ENCODE results near the gene LAMC2.

DNA sequence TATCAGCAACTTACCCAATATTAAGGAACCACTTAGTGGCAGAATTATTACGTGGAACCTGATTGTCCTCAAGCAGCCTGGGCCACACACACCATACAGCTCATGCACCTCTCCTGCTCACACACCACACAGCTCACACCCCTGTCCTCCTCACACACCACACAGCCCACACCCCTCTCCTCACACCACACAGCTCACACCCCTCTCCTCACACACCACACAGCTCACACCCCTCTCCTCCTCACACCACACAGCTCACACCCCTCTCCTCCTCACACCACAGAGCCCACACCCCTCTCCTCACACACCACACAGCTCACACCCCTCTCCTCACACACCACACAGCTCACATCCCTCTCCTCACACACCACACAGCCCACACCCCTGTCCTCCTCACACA lies 36.8 kb upstream of the LAMC2 start:
- no peak for TF ChIP-seq POLR2A (IDR thresholded peaks at IDR 0.05; ENCODE audit: control extremely low read depth in 1 of 2, low read depth in 2 of 2, low read length in 2 of 2)
- TF ChIP-seq GABPA (IDR thresholded peaks at IDR 0.05; ENCODE audit: borderline replicate concordance, insufficient read depth, low read length): no peak
- TF ChIP-seq EP300 (IDR thresholded peaks at IDR 0.05; ENCODE audit: borderline replicate concordance in 1 of 2, low read depth in 2 of 2, low read length in 2 of 2): no peak
- TF ChIP-seq, protein P1, sequence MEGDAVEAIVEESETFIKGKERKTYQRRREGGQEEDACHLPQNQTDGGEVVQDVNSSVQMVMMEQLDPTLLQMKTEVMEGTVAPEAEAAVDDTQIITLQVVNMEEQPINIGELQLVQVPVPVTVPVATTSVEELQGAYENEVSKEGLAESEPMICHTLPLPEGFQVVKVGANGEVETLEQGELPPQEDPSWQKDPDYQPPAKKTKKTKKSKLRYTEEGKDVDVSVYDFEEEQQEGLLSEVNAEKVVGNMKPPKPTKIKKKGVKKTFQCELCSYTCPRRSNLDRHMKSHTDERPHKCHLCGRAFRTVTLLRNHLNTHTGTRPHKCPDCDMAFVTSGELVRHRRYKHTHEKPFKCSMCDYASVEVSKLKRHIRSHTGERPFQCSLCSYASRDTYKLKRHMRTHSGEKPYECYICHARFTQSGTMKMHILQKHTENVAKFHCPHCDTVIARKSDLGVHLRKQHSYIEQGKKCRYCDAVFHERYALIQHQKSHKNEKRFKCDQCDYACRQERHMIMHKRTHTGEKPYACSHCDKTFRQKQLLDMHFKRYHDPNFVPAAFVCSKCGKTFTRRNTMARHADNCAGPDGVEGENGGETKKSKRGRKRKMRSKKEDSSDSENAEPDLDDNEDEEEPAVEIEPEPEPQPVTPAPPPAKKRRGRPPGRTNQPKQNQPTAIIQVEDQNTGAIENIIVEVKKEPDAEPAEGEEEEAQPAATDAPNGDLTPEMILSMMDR (IDR thresholded peaks at IDR 0.05; ENCODE audit: control extremely low read depth in 1 of 3, insufficient read depth in 1 of 3, low read depth in 1 of 3, low read length in 3 of 3): no peak
- TF ChIP-seq, protein P2, sequence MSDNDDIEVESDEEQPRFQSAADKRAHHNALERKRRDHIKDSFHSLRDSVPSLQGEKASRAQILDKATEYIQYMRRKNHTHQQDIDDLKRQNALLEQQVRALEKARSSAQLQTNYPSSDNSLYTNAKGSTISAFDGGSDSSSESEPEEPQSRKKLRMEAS (IDR thresholded peaks at IDR 0.05): no peak
- no peak for TF ChIP-seq POLR2AphosphoS5 (IDR thresholded peaks at IDR 0.05; ENCODE audit: low read depth, low read length)
- no peak for TF ChIP-seq EZH2 (IDR thresholded peaks at IDR 0.05; ENCODE audit: low read depth, low read length, severe bottlenecking)
- TF ChIP-seq NANOG (IDR thresholded peaks at IDR 0.05; ENCODE audit: insufficient read depth, low read depth, low read length, poor library complexity, severe bottlenecking): no peak
- TF ChIP-seq, protein P3, sequence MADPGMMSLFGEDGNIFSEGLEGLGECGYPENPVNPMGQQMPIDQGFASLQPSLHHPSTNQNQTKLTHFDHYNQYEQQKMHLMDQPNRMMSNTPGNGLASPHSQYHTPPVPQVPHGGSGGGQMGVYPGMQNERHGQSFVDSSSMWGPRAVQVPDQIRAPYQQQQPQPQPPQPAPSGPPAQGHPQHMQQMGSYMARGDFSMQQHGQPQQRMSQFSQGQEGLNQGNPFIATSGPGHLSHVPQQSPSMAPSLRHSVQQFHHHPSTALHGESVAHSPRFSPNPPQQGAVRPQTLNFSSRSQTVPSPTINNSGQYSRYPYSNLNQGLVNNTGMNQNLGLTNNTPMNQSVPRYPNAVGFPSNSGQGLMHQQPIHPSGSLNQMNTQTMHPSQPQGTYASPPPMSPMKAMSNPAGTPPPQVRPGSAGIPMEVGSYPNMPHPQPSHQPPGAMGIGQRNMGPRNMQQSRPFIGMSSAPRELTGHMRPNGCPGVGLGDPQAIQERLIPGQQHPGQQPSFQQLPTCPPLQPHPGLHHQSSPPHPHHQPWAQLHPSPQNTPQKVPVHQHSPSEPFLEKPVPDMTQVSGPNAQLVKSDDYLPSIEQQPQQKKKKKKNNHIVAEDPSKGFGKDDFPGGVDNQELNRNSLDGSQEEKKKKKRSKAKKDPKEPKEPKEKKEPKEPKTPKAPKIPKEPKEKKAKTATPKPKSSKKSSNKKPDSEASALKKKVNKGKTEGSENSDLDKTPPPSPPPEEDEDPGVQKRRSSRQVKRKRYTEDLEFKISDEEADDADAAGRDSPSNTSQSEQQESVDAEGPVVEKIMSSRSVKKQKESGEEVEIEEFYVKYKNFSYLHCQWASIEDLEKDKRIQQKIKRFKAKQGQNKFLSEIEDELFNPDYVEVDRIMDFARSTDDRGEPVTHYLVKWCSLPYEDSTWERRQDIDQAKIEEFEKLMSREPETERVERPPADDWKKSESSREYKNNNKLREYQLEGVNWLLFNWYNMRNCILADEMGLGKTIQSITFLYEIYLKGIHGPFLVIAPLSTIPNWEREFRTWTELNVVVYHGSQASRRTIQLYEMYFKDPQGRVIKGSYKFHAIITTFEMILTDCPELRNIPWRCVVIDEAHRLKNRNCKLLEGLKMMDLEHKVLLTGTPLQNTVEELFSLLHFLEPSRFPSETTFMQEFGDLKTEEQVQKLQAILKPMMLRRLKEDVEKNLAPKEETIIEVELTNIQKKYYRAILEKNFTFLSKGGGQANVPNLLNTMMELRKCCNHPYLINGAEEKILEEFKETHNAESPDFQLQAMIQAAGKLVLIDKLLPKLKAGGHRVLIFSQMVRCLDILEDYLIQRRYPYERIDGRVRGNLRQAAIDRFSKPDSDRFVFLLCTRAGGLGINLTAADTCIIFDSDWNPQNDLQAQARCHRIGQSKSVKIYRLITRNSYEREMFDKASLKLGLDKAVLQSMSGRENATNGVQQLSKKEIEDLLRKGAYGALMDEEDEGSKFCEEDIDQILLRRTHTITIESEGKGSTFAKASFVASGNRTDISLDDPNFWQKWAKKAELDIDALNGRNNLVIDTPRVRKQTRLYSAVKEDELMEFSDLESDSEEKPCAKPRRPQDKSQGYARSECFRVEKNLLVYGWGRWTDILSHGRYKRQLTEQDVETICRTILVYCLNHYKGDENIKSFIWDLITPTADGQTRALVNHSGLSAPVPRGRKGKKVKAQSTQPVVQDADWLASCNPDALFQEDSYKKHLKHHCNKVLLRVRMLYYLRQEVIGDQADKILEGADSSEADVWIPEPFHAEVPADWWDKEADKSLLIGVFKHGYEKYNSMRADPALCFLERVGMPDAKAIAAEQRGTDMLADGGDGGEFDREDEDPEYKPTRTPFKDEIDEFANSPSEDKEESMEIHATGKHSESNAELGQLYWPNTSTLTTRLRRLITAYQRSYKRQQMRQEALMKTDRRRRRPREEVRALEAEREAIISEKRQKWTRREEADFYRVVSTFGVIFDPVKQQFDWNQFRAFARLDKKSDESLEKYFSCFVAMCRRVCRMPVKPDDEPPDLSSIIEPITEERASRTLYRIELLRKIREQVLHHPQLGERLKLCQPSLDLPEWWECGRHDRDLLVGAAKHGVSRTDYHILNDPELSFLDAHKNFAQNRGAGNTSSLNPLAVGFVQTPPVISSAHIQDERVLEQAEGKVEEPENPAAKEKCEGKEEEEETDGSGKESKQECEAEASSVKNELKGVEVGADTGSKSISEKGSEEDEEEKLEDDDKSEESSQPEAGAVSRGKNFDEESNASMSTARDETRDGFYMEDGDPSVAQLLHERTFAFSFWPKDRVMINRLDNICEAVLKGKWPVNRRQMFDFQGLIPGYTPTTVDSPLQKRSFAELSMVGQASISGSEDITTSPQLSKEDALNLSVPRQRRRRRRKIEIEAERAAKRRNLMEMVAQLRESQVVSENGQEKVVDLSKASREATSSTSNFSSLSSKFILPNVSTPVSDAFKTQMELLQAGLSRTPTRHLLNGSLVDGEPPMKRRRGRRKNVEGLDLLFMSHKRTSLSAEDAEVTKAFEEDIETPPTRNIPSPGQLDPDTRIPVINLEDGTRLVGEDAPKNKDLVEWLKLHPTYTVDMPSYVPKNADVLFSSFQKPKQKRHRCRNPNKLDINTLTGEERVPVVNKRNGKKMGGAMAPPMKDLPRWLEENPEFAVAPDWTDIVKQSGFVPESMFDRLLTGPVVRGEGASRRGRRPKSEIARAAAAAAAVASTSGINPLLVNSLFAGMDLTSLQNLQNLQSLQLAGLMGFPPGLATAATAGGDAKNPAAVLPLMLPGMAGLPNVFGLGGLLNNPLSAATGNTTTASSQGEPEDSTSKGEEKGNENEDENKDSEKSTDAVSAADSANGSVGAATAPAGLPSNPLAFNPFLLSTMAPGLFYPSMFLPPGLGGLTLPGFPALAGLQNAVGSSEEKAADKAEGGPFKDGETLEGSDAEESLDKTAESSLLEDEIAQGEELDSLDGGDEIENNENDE (IDR thresholded peaks at IDR 0.05; ENCODE audit: insufficient replicate concordance, low read length): no peak
